Stimulated activated CD8-positive, alpha-beta memory T cell treated with anti-CD3 and anti-CD28 coated beads, Interleukin-2, amount 100 ng/mL, for 48 hours (primary cell): ENCODE measurements around the gene CCL28.
"Not testable (repeated sequence)": the region's sequence is repeated elsewhere in the genome, so short reads cannot be mapped to it uniquely, and the experiment has no call there.

ENCODE experiments used
- DNase-seq, 2 donors: peaks; one replicate each; pipeline ENCODE4 v3.0.0-alpha.2; 2020; ENCODE audit warnings: low read depth in 2 of 2

The CCL28 gene, protein sequence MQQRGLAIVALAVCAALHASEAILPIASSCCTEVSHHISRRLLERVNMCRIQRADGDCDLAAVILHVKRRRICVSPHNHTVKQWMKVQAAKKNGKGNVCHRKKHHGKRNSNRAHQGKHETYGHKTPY

DNA sequence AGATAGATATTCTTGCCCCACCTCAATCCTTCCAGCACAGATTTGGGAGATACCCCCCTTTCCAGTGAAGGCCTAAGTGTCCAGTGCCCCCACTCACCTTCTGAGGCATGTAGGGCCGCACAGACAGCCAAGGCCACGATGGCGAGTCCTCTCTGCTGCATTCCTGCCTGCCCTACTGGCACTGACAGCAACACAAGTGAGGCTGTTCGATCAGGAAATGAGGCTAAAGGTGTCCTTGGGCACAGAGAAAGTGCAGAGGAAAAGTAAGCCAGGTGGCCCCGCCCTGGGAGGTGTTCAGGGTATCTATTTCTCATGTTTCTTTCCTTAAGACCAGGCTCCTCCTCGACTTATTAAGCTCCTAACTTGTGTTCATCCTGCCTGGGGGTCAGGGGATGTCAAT, at the start of gene CCL28:
TSS of gene CCL28 (minus strand) at position 236 of the 400 bp plus-strand sequence. CDS start at position 161, 75 bp downstream.
- no peak for DNase-seq

DNA sequence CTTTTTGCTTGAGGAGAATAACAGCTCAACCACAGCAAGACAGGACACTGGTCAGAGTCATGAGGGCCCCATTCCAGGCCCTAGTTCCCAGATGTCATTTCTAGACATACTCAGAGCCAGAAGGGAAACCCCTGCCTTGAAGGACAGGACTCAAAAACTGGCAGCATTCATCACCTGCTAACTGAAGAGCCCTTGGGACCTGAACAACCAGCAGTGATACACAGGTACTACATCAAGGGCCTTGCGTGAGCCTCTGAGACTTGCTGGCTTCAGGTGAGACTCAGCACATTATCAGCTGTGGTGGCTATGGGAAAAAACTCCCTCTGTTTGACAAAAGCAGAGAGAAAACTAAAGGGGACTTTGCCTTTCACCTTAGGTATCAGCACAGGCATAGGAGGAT, 48.9 kb upstream of the CCL28 start:
- no peak for DNase-seq

DNA sequence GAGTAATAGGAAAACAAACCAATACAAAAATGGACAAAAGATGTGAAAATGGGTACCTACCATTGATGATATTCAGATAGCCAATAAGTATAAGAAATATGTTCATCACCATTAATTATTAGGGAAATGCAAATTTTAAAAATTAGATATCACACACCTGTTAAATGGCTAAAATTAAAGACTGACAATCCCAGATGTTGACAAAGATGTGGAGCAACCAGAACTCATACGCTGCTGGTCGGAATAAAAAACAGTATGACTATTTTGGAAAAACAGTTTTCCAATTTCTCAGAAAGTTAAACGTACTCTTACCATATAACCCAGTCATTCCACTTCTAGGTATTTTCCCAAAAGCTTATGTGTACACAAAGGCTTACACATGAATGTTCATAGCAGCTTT, 44.4 kb upstream of the CCL28 start:
- DNase-seq: no peak

DNA sequence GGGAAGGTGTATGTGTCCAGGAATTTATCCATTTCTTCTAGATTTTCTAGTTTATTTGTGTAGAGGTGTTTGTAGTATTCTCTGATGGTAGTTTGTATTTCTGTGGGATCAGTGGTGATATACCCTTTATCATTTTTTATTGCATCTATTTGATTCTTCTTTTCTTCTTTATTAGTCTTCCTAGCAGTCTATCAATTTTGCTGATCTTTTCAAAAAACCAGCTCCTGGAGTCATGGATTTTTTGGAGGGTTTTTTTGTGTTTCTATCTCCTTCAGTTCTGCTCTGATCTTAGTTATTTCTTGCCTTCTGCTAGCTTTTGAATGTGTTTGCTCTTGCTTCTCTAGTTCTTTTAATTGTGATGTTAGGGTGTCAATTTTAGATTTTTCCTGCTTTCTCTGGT, 29.4 kb upstream of the CCL28 start:
- DNase-seq: not testable (repeated sequence)

DNA sequence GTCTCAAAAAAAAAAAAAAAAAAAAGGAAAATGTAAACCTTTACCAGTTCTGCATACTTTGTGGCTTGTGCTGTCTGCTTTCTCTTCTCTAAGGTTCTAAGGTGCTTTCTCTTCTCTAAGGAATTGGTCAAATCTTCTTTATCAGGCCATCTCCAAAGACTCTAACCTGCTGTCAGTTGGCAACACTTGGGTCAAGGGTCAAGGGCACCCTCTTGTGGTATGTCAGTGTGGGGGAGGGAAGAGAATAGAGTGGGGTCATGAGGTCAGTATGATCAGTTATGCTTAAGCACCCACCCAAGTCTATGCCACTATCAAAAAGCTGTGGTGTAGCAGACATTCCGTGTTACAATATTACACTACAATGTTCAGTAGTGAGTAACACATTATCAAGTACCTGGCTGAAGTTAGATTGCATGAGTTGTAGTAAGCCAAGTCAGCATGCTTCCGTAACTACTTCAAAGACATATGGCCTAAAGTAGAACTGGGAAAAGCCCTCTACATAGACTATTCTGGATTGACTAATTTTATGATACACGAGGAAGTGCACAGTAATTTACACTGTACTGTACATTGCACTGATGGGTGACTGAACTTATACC, 25.0 kb upstream of the CCL28 start:
- no peak for DNase-seq

DNA sequence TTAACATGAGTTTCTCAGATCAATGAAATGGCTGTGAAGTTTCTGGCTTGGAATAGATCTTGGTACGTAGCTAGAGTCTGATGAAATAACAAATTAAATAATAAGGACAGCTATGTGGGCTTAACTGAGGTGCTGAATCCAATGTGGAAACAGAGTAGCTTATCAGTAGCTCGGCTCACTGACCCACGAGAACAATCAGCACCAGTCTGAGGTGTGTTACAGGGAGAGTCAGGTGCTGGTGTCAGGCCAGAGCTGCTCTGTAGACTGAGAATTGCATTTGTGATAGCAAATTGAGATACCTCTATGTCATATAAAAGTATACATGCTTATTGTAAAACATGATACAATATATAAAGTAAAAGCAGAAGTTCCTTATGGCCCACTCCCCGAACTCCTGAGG, 21.2 kb upstream of the CCL28 start:
- DNase-seq: no peak

DNA sequence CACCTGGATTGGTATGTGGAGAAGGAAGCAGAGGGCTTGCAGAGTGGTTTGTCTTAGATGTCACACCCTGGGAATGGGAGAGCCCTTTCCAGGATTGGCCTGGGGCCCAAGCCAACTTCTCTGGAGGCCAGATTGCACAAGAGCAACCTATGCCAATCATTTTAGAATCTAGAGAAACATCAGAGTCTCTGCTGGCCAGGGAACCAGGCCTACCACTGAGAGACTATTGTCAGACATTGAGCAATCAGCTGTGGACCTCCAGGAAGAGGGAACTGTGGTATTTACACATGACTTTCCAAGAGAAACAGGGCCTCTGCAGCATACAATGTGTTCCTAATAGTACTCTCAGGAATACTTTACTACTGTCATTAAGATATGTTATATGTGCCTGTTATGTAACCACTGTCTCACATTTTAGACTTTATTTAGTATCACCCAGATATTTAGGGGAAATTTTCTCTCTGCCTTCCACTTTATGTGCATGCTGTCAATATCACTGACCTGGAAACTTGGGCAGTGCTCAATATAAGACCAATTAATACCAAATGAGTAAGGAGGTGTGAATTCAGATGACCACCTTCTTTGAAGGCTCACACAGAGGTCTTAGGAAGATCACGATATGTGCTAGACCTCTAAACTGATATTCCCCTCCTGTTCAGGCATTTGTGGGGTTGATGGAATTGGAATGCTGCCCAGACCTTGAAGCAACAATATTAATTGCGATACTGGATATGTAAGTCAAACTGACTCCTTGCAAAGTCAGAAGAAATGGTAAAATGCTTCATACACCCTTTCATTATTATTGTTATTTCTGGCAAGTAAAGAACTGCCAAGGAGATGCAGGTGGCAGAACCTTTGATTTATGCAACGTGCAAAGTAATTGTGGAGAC, 20.5 kb upstream of the CCL28 start:
- no peak for DNase-seq

DNA sequence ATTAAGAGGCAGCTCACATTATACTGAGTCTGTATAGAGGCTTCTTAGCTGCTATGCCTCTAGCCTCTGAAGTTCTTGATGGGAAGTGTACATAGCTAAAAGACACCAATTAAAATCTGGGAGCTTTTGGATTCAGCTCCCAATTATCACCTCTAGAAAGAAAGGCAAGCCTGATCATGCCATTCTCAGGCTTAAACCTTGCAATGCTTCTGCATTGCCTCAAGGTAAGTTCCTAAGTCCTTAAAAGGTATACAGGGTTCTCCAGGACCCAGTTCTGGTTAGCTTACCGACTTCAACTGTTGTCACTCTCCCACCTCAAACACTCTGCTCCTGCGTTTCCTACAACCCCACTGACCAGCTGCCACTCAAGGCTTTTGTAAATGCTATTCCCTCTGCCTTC, 17.5 kb upstream of the CCL28 start:
- DNase-seq: no peak

DNA sequence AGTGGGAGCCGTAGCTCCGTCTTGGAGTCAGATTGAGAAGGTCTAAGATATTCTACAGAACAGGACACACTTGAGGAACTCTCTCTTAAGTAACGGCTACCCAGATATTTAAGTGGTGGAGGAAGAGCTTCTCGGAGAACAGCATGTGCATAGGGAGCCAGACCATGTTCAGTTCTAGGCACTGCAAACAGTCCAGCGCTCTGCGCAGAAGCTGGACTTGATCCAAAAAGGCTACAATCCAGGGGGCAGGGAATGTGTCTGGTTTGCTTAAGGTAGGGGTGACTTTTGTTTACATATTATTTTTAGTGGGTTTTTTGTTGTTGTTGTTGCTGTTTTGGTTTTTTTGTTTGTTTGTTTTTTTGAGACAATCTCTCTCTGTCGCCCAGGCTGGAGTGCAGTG, 16.8 kb upstream of the CCL28 start:
- no peak for DNase-seq

DNA sequence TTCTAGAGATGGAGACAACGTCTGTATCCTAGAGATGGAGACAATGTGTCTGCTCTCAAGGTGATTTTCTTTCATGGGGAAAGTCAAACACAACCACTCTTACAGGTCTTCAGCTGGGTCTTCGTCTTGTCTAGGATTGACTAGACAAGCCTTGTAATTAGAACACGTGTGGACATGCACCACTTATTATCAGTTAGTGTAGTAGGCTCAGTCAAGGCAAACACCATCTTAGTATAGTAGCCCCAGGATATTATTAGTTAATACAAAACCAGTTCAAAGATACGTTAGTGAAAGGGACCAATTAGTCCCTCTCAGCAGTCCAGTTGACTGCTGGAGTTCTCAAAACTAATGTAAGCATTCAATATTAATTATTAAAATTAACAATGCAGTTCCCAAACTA, 15.1 kb upstream of the CCL28 start:
- DNase-seq: no peak

DNA sequence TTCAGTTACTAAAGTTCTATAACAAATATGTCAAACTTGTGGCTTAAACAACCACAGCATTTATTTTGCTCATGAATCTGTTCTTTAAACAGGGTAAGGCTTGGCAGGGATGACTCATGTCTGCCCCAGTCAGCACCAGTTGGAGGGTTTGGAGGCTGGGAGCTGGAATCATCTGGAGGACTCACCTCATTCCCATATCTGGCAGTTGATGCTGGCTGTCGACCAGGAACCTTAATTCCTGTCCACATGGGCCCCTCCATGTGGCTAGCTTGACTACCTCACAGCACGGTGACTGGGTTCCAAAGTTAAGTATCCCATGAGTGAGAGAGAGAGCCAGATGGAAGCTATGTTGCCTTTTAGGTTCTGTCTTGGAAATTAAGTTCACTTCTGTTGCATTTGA, 13.8 kb upstream of the CCL28 start:
- DNase-seq: no peak

DNA sequence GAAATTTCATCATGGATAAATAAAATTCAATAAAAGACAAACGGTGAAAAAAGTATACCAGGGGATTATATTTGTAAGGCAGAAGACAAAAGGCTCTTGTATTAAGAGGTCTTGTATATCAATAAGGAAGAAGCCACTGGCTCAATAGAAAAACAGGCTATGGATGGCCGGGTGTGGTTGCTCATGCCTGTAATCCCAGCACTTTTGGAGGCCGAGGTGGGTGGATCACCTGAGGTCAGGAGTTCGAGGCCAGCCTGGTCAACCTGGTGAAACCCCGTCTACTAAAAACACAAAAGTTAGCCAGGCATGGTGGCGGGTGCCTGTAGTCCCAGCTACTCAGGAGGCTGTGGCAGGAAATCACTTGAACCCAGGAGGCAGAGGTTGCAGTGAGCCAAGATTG, 10.9 kb upstream of the CCL28 start:
- DNase-seq: not testable (repeated sequence)

DNA sequence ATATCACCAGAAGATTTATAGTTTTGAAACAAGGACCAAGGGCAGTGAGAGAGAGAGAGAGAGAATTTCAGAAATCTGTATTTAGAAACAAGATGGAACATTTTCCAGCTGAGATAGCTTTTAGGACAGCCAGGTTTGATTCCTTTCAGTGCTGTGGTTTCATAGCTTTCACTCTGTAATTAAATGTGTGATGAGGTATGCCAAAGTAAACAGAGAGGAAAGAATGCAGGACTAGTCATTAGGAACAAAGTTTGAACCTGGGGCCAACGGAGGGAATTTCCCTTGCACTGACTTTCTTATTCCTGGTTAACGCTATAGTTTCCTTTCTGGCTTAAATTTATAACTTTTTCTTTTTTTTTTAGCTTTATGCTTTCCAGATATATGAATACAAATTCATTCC, 10.0 kb upstream of the CCL28 start:
- DNase-seq: no peak

DNA sequence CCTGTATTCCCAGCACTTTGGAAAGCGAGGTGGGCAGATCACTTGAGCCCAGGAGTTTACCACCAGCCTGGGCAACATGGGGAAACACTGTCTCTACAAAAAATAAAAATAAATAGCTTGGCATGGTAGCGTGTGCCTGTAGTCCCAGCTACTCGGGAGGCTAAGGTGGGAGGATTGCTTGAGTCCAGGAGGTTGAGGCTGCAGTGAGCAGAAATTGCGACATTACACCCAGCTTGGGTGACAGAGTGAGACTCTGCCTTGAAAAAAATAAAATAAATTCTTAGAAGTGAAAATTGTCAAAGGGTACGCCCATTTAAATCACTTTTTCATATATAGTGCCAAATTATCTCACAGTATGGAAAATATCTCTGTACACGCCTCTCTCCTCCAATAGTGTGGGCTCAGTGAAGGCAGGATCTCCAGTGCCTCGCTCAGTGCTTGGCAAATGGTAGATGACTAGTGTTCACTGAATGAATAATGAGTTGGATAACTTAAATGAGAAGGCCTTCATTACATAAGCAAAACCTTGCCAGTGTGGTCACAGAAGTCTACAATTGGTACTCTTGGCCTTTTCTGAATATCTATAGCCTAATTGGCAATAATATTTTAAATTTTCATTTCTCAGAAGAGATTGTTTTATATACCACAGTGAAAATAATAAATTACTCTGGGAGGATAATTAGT, 9.4 kb upstream of the CCL28 start:
- no peak for DNase-seq

DNA sequence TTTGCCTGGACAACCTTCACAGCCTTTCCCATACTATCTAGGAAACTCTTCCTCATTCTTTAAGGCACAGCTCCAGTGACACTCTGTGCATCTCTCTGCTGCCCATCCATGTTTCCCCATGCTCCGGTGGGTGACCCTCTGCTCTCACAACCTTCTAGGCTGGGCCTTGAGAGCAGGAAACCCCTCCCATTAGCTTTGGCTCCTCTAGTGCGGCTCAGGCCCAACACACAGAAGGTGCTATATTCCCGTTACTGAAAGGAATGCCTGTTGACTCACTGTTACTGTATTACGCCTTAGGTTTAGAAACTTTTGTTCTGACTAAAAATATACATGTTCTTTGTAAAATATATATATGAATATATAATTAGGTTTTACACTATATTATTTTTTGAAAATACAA, 8.1 kb upstream of the CCL28 start:
- DNase-seq: no peak

DNA sequence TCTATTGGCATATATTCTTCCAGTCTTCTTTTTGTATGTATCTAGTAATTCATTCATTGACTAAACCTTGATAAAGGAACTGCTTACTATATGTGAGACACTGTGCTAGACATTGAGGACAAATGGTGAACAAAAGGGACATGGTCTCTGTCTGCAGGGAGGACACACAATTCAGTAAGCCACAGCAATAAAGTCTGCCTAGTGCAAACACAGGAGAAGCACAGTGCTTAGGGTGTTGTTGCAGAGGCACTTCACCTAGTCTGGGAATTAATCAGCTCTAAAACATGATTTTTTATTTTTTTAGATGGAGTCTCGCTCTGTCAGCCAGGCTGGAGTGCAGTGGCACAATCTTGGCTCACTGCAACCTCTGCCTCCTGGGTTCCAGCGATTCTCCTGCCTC, 6.4 kb upstream of the CCL28 start:
- no peak for DNase-seq

DNA sequence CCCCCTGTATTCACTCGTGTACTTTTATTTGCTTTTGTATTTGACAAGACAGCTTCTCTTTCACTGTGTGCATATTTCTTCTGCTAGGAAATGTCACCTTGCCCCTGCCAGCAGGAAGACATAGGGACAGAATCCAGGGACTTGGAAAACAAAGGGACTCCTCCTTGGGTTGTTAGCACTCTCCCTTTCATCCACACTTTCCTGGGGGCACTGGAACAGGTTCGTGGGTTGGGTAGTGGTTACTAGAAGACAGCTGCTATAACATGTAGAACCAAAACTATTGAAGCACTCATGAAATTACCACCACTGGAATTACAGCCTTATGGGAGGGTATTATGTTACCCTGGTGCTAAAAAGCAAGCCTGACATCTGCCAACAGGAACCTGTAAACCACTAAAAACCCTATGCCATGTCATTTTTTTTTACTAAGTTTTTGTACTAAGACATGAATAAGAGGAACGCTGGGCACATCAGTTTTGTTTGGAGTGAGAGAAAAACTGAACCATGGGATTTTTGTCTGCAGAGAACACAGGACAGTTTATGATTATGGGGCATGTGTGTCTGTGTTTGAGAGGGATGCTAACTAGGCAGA, 4.7 kb upstream of the CCL28 start:
- no peak for DNase-seq

DNA sequence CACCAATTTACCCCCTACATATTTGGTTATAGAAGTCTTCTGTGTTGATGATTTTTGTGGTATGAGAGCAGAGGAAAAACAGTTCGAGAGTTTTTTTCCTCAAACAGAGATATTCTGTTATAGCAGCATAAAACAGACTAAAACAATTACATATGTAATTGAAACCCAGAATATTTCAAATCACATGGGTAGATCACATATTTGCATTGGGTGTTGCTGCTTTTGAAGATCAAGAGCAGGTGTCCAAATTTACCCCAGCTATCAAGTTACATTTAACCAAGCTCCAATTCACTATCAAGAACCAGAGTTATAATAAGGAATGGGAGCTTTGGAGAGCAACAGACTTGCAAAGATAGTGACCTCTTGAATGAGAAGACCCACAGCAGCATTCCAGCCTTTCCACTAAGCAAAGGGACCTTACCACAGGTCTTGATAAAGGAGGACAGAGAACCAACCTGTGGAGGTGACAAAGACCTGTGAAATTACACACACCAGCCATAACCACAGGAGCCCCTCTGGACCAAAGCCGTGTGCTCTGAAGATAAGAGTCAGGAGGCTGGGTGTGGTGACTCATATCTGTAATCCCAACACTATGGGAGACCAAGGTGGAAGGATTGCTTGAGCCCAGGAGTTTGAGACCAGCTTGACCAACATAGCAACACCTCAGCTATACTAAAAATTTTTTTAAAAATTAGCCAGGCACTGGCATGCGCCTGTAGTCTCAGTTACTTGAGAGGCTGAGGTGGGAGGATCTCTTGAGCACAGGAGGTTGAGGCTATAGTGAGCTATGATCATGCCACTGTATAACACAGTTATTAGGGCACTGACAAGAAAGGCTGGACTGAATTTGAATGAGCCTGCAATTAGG, 4.0 kb upstream of the CCL28 start:
- no peak for DNase-seq

DNA sequence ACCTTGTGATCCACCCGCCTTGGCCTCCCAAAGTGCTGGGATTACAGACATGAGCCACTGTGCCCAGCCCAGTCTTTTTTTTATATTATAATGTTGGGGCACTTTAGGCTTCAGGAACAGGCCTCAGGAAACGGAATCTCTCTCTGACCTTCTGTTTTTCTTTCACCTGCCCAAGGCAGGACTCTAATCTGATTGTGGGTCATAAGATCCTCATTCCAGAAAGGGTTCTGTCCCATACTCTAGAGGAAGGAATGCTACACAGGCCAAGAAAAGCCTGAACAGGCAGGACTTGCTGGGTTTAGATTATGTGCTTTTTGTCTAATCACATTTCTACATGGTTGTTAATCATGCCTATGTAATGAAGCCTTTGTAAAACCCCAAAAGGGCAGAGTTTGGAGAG, 1.8 kb upstream of the CCL28 start:
- no peak for DNase-seq

DNA sequence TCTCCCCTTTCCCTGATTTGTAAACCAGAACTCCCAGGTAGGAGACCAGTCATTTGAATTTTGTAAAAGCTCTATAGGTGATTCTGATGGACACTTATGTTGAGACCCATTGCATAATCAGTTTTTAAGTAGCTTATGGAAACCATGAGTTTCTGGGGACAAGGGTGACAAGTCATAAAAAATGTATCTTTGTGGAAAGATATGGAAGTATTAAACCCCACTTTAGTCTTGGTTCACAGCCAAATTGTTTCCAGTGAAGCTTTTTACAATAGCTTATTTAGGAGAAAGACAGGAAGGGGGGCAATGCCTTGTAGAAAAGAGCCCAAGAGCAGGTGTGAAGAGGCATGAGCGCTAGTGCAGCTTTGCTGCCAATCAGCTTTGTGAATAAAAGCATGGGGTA, 453 bp upstream of the CCL28 start:
- no peak for DNase-seq

DNA sequence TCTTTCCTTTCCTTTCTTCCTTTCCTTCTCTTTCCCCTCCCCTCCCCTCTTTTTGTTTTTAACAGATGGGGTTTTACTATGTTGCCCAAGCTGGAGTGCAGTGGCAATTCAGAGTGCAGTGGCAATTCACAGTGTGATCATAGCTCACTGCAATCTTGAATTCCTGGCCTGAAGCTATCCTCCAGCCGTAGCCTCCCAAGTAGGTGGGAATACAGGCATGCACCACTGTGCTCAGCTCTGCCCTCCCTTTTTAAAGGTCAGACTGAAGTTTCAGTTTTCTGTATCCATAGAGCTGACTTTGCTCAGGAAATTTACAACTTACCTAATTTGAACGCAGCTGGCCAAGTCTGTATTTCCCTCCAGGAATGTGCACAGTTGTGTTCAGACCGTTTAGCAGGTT, 696 bp downstream of the CCL28 start:
- no peak for DNase-seq
